Astrocyte (in vitro differentiated cells and primary cell): ENCODE data around the gene MBL2. TPM values are rescaled to one million over a fixed set of nuclear protein-coding genes. Genes with fewer than 3 reads are reported as not detected.

Source experiments
- DNase-seq: peaks from one replicate; pipeline ENCODE4 v3.0.0-alpha.2; 2010; ENCODE audit warnings: low read depth
- FAIRE-seq: peaks from 2 replicates; lab custom pipeline; 2011; peaks lifted over from hg19 to GRCh38; lab: Jason Lieb, UNC
- H2AFZ ChIP-seq: 2 replicates; pipeline ENCODE4 v1.6.0; 2012; ENCODE audit warnings: low read depth, low read length, inconsistent platforms
- H3K27ac ChIP-seq: 2 replicates; pipeline ENCODE4 v1.5.1; 2011; ENCODE audit warnings: low read depth, low read length, inconsistent platforms
- H3K27me3 ChIP-seq: 2 replicates; pipeline ENCODE4 v1.6.0; 2011; ENCODE audit warnings: low read length, inconsistent platforms; ENCODE audit not compliant: insufficient read depth
- H3K36me3 ChIP-seq: 2 replicates; pipeline ENCODE4 v1.5.1; 2011; ENCODE audit warnings: low read length, inconsistent platforms; ENCODE audit not compliant: insufficient read depth
- H3K4me1 ChIP-seq: 2 replicates; pipeline ENCODE4 v1.5.1; 2011; ENCODE audit warnings: low read length, inconsistent platforms; ENCODE audit not compliant: insufficient read depth
- H3K4me2 ChIP-seq: 2 replicates; pipeline ENCODE4 v1.6.0; 2012; ENCODE audit warnings: low read length, inconsistent platforms
- H3K4me3 ChIP-seq: 2 replicates; pipeline ENCODE4 v1.5.1; 2011; ENCODE audit warnings: low read depth, mild to moderate bottlenecking, low read length, inconsistent platforms; ENCODE audit not compliant: insufficient read depth
- H3K79me2 ChIP-seq: 2 replicates; pipeline ENCODE4 v1.6.0; 2012; ENCODE audit warnings: mild to moderate bottlenecking, low read length, inconsistent platforms; ENCODE audit not compliant: insufficient read depth
- H3K9ac ChIP-seq: 2 replicates; pipeline ENCODE4 v1.6.0; 2012; ENCODE audit warnings: mild to moderate bottlenecking, low read length, inconsistent platforms
- H3K9me3 ChIP-seq: 2 replicates; pipeline ENCODE4 v1.5.1; 2012; ENCODE audit warnings: low read depth, mild to moderate bottlenecking, low read length, inconsistent platforms; ENCODE audit not compliant: insufficient read depth
- H4K20me1 ChIP-seq: 2 replicates; pipeline ENCODE4 v1.6.0; 2012; ENCODE audit warnings: low read length, inconsistent platforms; ENCODE audit not compliant: insufficient read depth
- H3K27ac Mint-ChIP-seq: one replicate; pipeline ENCODE4 v1.8.0; 2021; ENCODE audit warnings: mild to moderate bottlenecking, mixed read lengths; ENCODE audit not compliant: unreplicated experiment
- H3K27me3 Mint-ChIP-seq: one replicate; pipeline ENCODE4 v1.8.0; 2021; ENCODE audit warnings: low read depth, mixed read lengths; ENCODE audit not compliant: unreplicated experiment
- H3K36me3 Mint-ChIP-seq: one replicate; pipeline ENCODE4 v1.8.0; 2021; ENCODE audit warnings: low read depth, mixed read lengths; ENCODE audit not compliant: unreplicated experiment
- H3K4me1 Mint-ChIP-seq: one replicate; pipeline ENCODE4 v1.8.0; 2021; ENCODE audit warnings: low read depth, mixed read lengths; ENCODE audit not compliant: unreplicated experiment
- H3K4me3 Mint-ChIP-seq: one replicate; pipeline ENCODE4 v1.8.0; 2021; ENCODE audit warnings: mild to moderate bottlenecking, moderate library complexity, mixed read lengths; ENCODE audit not compliant: unreplicated experiment
- H3K9me3 Mint-ChIP-seq: one replicate; pipeline ENCODE4 v1.8.0; 2021; ENCODE audit warnings: mild to moderate bottlenecking, mixed read lengths; ENCODE audit not compliant: unreplicated experiment
- CTCF ChIP-seq: IDR thresholded peaks from 2 replicates; pipeline ENCODE4 v1.5.1; 2011; ENCODE audit warnings: low read depth, mild to moderate bottlenecking, inconsistent platforms, low read length, moderate library complexity; ENCODE audit not compliant: insufficient read depth
- EZH2 ChIP-seq: IDR thresholded peaks from 2 replicates; pipeline ENCODE4 v1.6.1; 2012; ENCODE audit warnings: mild to moderate bottlenecking, low read length, inconsistent platforms; ENCODE audit not compliant: insufficient read depth
- total RNA-seq: library from RNA; stranded (reverse); gene quantifications from 2 replicates; pipeline ENCODE4 v1.2.1, GENCODE V29; 2021

Gene MBL2
- total RNA-seq, 1 donor from 2014 or later: not detected

- no peaks in the 10 kb centered on the region for H3K27me3 Mint-ChIP-seq
- Histone ChIP-seq H3K4me2 (no peak overlapping the region), H3K79me2 (no peaks in the 10 kb centered on the region), H3K27me3 (no peaks in the 10 kb centered on the region), H3K4me1 (no peaks in the 10 kb centered on the region), H3K9me3 (no peaks in the 10 kb centered on the region), H3K27ac (no peak overlapping the region), H2AFZ (no peak overlapping the region), H3K4me3 (no peak overlapping the region), H3K36me3 (no peaks in the 10 kb centered on the region), H4K20me1 (no peaks in the 10 kb centered on the region), H3K9ac (no peak overlapping the region)
- TF ChIP-seq EZH2: no peak
- TF ChIP-seq CTCF: no peak
- no peaks in the 10 kb centered on the region for H3K36me3 Mint-ChIP-seq
- no peak overlapping the region for H3K27ac Mint-ChIP-seq
- peaks cover 3% of the 10 kb centered on the region for H3K4me1 Mint-ChIP-seq
- H3K9me3 Mint-ChIP-seq: peaks cover 4% of the 10 kb centered on the region
- FAIRE-seq (no peak), DNase-seq (no peak)
- no peak overlapping the region for H3K4me3 Mint-ChIP-seq
These were observed 41.9 kb upstream of the MBL2 start for GRCh38 chr10:52814506-52814905.

- Histone ChIP-seq H4K20me1 (no peaks in the 10 kb centered on the region), H3K9me3 (no peaks in the 10 kb centered on the region), H3K9ac (no peak overlapping the region), H3K4me2 (no peak overlapping the region), H3K4me3 (no peak overlapping the region), H2AFZ (no peak overlapping the region), H3K79me2 (no peaks in the 10 kb centered on the region), H3K27me3 (no peaks in the 10 kb centered on the region), H3K4me1 (no peaks in the 10 kb centered on the region), H3K36me3 (no peaks in the 10 kb centered on the region), H3K27ac (no peak overlapping the region)
- no peaks in the 10 kb centered on the region for H3K36me3 Mint-ChIP-seq
- FAIRE-seq (no peak), DNase-seq (no peak)
- peaks cover 3% of the 10 kb centered on the region for H3K4me1 Mint-ChIP-seq
- H3K27ac Mint-ChIP-seq: no peak overlapping the region
- H3K4me3 Mint-ChIP-seq: no peak overlapping the region
- peaks cover 4% of the 10 kb centered on the region for H3K9me3 Mint-ChIP-seq
- no peaks in the 10 kb centered on the region for H3K27me3 Mint-ChIP-seq
- TF ChIP-seq EZH2 (no peak), CTCF (no peak)
These were observed 39.2 kb upstream of the MBL2 start for GRCh38 chr10:52811776-52812175.

GRCh38 chr10:52810761-52811160 lies 38.2 kb upstream of the MBL2 start:
- Mint-ChIP-seq H3K4me3 (no peak overlapping the region), H3K27me3 (no peaks in the 10 kb centered on the region), H3K9me3 (peaks cover 4% of the 10 kb centered on the region), H3K36me3 (no peaks in the 10 kb centered on the region), H3K27ac (no peak overlapping the region), H3K4me1 (peaks cover 3% of the 10 kb centered on the region)
- Histone ChIP-seq H2AFZ (no peak overlapping the region), H3K36me3 (no peaks in the 10 kb centered on the region), H3K4me3 (no peak overlapping the region), H3K79me2 (no peaks in the 10 kb centered on the region), H3K27ac (no peak overlapping the region), H3K27me3 (no peaks in the 10 kb centered on the region), H3K9me3 (no peaks in the 10 kb centered on the region), H3K9ac (no peak overlapping the region), H4K20me1 (no peaks in the 10 kb centered on the region), H3K4me1 (no peaks in the 10 kb centered on the region), H3K4me2 (no peak overlapping the region)
- no peak for TF ChIP-seq CTCF
- DNase-seq: no peak
- FAIRE-seq: no peak
